Keratinocyte (primary cell): Measurements from ENCODE around the gene HHIPL1. TPM values are rescaled to one million over a fixed set of nuclear protein-coding genes. Genes with fewer than 3 reads are reported as not detected.

ENCODE experiments used
- DNase-seq: peaks from one replicate; pipeline ENCODE4 v3.0.0-alpha.2; 2011; ENCODE audit warnings: low read depth, missing footprints, low spot score
- FAIRE-seq: peaks from 2 replicates; lab custom pipeline; 2011; peaks lifted over from hg19 to GRCh38; lab: Jason Lieb, UNC
- H2AFZ ChIP-seq: 2 replicates; pipeline ENCODE4 v1.6.0; 2012; ENCODE audit warnings: low read length, control low read depth, inconsistent platforms; ENCODE audit not compliant: control insufficient read depth
- H3K27ac ChIP-seq: 2 replicates; pipeline ENCODE4 v1.5.1; 2011; ENCODE audit warnings: low read length; ENCODE audit not compliant: control insufficient read depth, insufficient read depth
- H3K27me3 ChIP-seq: 3 replicates; pipeline ENCODE4 v1.6.0; 2011; ENCODE audit warnings: low read length; ENCODE audit not compliant: control insufficient read depth, insufficient read depth; ENCODE audit errors: extremely low read depth
- H3K36me3 ChIP-seq, 2 experiments: 2 replicates in 1 of 2; 3 replicates in 1 of 2; pipeline ENCODE4 v1.5.1; 2011; ENCODE audit warnings: low read length in 2 of 2, mild to moderate bottlenecking in 1 of 2; ENCODE audit not compliant: control insufficient read depth in 2 of 2, insufficient read depth in 2 of 2; ENCODE audit errors: extremely low read depth in 1 of 2
- H3K4me1 ChIP-seq: 3 replicates; pipeline ENCODE4 v1.5.1; 2011; ENCODE audit warnings: low read length; ENCODE audit not compliant: control insufficient read depth, insufficient read depth; ENCODE audit errors: extremely low read depth
- H3K4me2 ChIP-seq: 3 replicates; pipeline ENCODE4 v1.6.0; 2011; ENCODE audit warnings: low read depth, low read length; ENCODE audit not compliant: control insufficient read depth, insufficient read depth; ENCODE audit errors: extremely low read depth
- H3K4me3 ChIP-seq, 3 experiments: fragments of 200-600 bp in 1 of 3; sonication (generic) in 1 of 3; 2 replicates in 2 of 3; 3 replicates in 1 of 3; pipeline ENCODE4 v1.5.1; 2011 to 2016; ENCODE audit warnings: low read length in 3 of 3, mild to moderate bottlenecking in 3 of 3, control low read depth in 2 of 3, inconsistent platforms in 1 of 3, low read depth in 1 of 3, mixed read lengths in 1 of 3, mixed run types in 1 of 3, moderate library complexity in 1 of 3; ENCODE audit not compliant: control insufficient read depth in 2 of 3, insufficient read depth in 2 of 3; ENCODE audit errors: extremely low read depth in 1 of 3
- H3K79me2 ChIP-seq: 2 replicates; pipeline ENCODE4 v1.6.0; 2012; ENCODE audit warnings: low read length; ENCODE audit not compliant: control insufficient read depth, insufficient read depth
- H3K9ac ChIP-seq: 3 replicates; pipeline ENCODE4 v1.6.0; 2011; ENCODE audit warnings: low read length; ENCODE audit not compliant: control insufficient read depth, insufficient read depth; ENCODE audit errors: extremely low read depth
- H3K9me1 ChIP-seq: 3 replicates; pipeline ENCODE4 v1.6.0; 2011; ENCODE audit warnings: low read length; ENCODE audit not compliant: control insufficient read depth, insufficient read depth; ENCODE audit errors: extremely low read depth
- H3K9me3 ChIP-seq: 2 replicates; pipeline ENCODE4 v1.5.1; 2012; ENCODE audit warnings: low read depth, low read length; ENCODE audit not compliant: control insufficient read depth
- H4K20me1 ChIP-seq: 3 replicates; pipeline ENCODE4 v1.6.0; 2011; ENCODE audit warnings: low read length; ENCODE audit not compliant: control insufficient read depth, insufficient read depth; ENCODE audit errors: extremely low read depth
- EZH2 ChIP-seq: IDR thresholded peaks from one replicate; pipeline ENCODE4 v1.6.1; 2012; ENCODE audit warnings: inconsistent platforms, mild to moderate bottlenecking, low read length, moderate library complexity
- dilution Hi-C: fragments of 300-500 bp; cut with MboI; formaldehyde crosslinking; loops from one replicate; pipeline ENCODE4 v1.7.0; 2020; ENCODE audit warnings: low sequenced_read_pairs; ENCODE audit not compliant: extremely low pct_ligation_motif_present
- polyA plus RNA-seq, 5 experiments: library from polyadenylated mRNA; depleted of rRNA in 3 of 5; stranded (reverse) in 3 of 5; stranded (forward) in 1 of 5; unstranded in 1 of 5; fragments of >200 nt; gene quantifications; 1 replicate in 1 of 5; 2 replicates in 3 of 5; 3 replicates in 1 of 5; pipeline versions ENCODE4 v1.2.1 to v1.2.3, GENCODE V29; 2011 to 2012; ENCODE audit warnings: missing spikeins in 2 of 5, low read depth in 1 of 5, low replicate concordance in 1 of 5
- TF ChIP-seq, protein P1 (sequence below), 3 experiments: IDR thresholded peaks in 1 of 3; conservative IDR thresholded peaks in 1 of 3; optimal IDR thresholded peaks in 1 of 3; 2 replicates in 2 of 3; 3 replicates in 1 of 3; pipeline versions ENCODE3 to v1.5.1; 2011; ENCODE audit warnings: low read length in 3 of 3, mild to moderate bottlenecking in 3 of 3, moderate library complexity in 2 of 3, control low read depth in 1 of 3, inconsistent platforms in 1 of 3; ENCODE audit not compliant: insufficient read depth in 2 of 3; ENCODE audit errors: extremely low read depth in 1 of 3

HHIPL1 gene
- polyA plus RNA-seq, 1 donor (not counting 4 experiments of a cell fraction or from before 2014, with no cell fraction given) = 0.08 TPM

GRCh38 chr14:99718031-99718810 lies 73.3 kb downstream of the HHIPL1 start:
- Histone ChIP-seq H2AFZ (no peak overlapping the region), H3K9me1 (no peaks in the 10 kb centered on the region)
- TF ChIP-seq, protein P1, sequence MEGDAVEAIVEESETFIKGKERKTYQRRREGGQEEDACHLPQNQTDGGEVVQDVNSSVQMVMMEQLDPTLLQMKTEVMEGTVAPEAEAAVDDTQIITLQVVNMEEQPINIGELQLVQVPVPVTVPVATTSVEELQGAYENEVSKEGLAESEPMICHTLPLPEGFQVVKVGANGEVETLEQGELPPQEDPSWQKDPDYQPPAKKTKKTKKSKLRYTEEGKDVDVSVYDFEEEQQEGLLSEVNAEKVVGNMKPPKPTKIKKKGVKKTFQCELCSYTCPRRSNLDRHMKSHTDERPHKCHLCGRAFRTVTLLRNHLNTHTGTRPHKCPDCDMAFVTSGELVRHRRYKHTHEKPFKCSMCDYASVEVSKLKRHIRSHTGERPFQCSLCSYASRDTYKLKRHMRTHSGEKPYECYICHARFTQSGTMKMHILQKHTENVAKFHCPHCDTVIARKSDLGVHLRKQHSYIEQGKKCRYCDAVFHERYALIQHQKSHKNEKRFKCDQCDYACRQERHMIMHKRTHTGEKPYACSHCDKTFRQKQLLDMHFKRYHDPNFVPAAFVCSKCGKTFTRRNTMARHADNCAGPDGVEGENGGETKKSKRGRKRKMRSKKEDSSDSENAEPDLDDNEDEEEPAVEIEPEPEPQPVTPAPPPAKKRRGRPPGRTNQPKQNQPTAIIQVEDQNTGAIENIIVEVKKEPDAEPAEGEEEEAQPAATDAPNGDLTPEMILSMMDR (optimal IDR thresholded peaks at IDR 0.05 in 1 of 3, IDR thresholded peaks at IDR 0.05 in 1 of 3, conservative IDR thresholded peaks at IDR 0.05 in 1 of 3; ENCODE audit: extremely low read depth in 1 of 3, insufficient read depth in 2 of 3, low read length in 3 of 3) = no peak
- no peak for TF ChIP-seq EZH2

GRCh38 chr14:99718811-99719192 lies 73.9 kb downstream of the HHIPL1 start:
- H2AFZ ChIP-seq = no peak overlapping the region
- no peaks in the 10 kb centered on the region for H3K9me3 ChIP-seq
- H3K36me3 ChIP-seq = no peaks in the 10 kb centered on the region
- FAIRE-seq (no peak), DNase-seq (no peak)
- TF ChIP-seq EZH2 = no peak
- TF ChIP-seq, protein P1 (optimal IDR thresholded peaks at IDR 0.05 in 1 of 3, IDR thresholded peaks at IDR 0.05 in 1 of 3, conservative IDR thresholded peaks at IDR 0.05 in 1 of 3; ENCODE audit: extremely low read depth in 1 of 3, insufficient read depth in 2 of 3, low read length in 3 of 3) = no peak
- dilution Hi-C loops = loop anchor here (25.0 kb wide), 1 partner anchor 143 kb away; no protein-coding TSS in a partner anchor
- no peaks in the 10 kb centered on the region for H4K20me1 ChIP-seq
- no peaks in the 10 kb centered on the region for H3K9me1 ChIP-seq
- no peak overlapping the region for H3K4me3 ChIP-seq
- H3K4me2 ChIP-seq = no peak overlapping the region
- no peaks in the 10 kb centered on the region for H3K79me2 ChIP-seq
- no peaks in the 10 kb centered on the region for H3K4me1 ChIP-seq
- H3K27me3 ChIP-seq = peaks cover 9% of the 10 kb centered on the region
- H3K27ac ChIP-seq = no peak overlapping the region
- H3K9ac ChIP-seq = no peak overlapping the region

More at GRCh38 chr14:99718031-99718810, 73.3 kb downstream of the HHIPL1 start:
- Histone ChIP-seq H3K4me1 (no peaks in the 10 kb centered on the region), H3K36me3 (no peaks in the 10 kb centered on the region), H3K27me3 (peaks cover 9% of the 10 kb centered on the region), H3K9ac (no peak overlapping the region), H3K4me2 (no peak overlapping the region), H3K79me2 (no peaks in the 10 kb centered on the region), H3K4me3 (no peak overlapping the region), H3K9me3 (no peaks in the 10 kb centered on the region), H4K20me1 (no peaks in the 10 kb centered on the region), H3K27ac (no peak overlapping the region)
- dilution Hi-C loops = loop anchor here (25.0 kb wide), 1 partner anchor 144 kb away; no protein-coding TSS in a partner anchor
- DNase-seq = no peak
- FAIRE-seq = no peak
